ENCODE data around the gene IL36G. TPM values are rescaled to one million over a fixed set of nuclear protein-coding genes. Genes with fewer than 3 reads are reported as not detected.

IL36G gene
- total and polyA plus RNA-seq, 2 experiments from 2014 or later: not detected

DNA sequence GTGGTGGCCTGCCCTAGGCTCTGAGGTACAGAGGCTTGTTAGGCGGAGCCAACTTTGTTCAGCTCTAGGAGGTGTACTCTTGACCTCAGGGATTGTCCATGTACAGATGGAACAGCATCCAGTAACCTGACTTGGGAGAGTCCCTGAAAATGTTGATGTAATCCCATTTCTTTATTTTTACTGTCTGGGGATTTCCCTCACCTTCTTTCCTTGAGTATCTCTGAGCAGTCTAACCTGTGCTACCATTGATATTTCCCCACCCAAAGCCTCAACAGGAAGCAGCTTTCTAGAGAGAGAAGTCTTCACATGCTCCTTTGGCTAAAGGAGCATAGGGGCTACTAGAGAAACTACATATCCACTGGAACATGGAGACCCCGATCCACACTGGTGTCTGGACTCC lies 37.8 kb downstream of the IL36G start:
- Mint-ChIP-seq H3K9me3 (peaks cover 18% of the 10 kb centered on the region), H3K27me3 (ENCODE audit: insufficient read depth, low read depth, poor library complexity) (peaks cover 5% of the 10 kb centered on the region), H3K4me1 (no peaks in the 10 kb centered on the region; the same call in 2 of the 3 replicates), H3K36me3 (ENCODE audit: low read depth) (peaks cover 3% of the 10 kb centered on the region; the same call in 1 of the 3 replicates), H3K27ac (no peak overlapping the region), H3K4me3 (no peak overlapping the region)
- H3K4me1 ChIP-seq (ENCODE audit: insufficient read depth): no peaks in the 10 kb centered on the region
- no peak overlapping the region for H3K4me3 ChIP-seq
- H3K27ac ChIP-seq (ENCODE audit: low read depth): no peak overlapping the region
- DNase-seq (ENCODE audit: low spot score) (no peak), ATAC-seq (no peak)
- no peak overlapping the region for H2AFZ ChIP-seq
- H3K27me3 ChIP-seq (ENCODE audit: insufficient read depth): no peaks in the 10 kb centered on the region
- H4K20me1 ChIP-seq (replicated peaks; ENCODE audit: insufficient read depth): no peaks in the 10 kb centered on the region
- TF ChIP-seq ZNF331 (CRISPR knock-in tag; IDR thresholded peaks at IDR 0.05; ENCODE audit: low read depth) (no peak), POLR2AphosphoS5 (IDR thresholded peaks at IDR 0.05; ENCODE audit: low read depth) (no peak), EZH2phosphoT487 (IDR thresholded peaks at IDR 0.05; ENCODE audit: unreplicated experiment) (no peak), EZH2 (IDR thresholded peaks at IDR 0.05; ENCODE audit: low read depth, unreplicated experiment) (no peak), NANOG (IDR thresholded peaks at IDR 0.05; ENCODE audit: borderline replicate concordance) (no peak), CREB1 (CRISPR knock-in tag; IDR thresholded peaks at IDR 0.05; ENCODE audit: low read depth) (no peak), JUNB (IDR thresholded peaks at IDR 0.05; ENCODE audit: unreplicated experiment) (no peak), ZNF114 (CRISPR knock-in tag; IDR thresholded peaks at IDR 0.05) (no peak), STAT1 (IDR thresholded peaks at IDR 0.05; ENCODE audit: unreplicated experiment) (no peak)
- TF ChIP-seq, protein P1, sequence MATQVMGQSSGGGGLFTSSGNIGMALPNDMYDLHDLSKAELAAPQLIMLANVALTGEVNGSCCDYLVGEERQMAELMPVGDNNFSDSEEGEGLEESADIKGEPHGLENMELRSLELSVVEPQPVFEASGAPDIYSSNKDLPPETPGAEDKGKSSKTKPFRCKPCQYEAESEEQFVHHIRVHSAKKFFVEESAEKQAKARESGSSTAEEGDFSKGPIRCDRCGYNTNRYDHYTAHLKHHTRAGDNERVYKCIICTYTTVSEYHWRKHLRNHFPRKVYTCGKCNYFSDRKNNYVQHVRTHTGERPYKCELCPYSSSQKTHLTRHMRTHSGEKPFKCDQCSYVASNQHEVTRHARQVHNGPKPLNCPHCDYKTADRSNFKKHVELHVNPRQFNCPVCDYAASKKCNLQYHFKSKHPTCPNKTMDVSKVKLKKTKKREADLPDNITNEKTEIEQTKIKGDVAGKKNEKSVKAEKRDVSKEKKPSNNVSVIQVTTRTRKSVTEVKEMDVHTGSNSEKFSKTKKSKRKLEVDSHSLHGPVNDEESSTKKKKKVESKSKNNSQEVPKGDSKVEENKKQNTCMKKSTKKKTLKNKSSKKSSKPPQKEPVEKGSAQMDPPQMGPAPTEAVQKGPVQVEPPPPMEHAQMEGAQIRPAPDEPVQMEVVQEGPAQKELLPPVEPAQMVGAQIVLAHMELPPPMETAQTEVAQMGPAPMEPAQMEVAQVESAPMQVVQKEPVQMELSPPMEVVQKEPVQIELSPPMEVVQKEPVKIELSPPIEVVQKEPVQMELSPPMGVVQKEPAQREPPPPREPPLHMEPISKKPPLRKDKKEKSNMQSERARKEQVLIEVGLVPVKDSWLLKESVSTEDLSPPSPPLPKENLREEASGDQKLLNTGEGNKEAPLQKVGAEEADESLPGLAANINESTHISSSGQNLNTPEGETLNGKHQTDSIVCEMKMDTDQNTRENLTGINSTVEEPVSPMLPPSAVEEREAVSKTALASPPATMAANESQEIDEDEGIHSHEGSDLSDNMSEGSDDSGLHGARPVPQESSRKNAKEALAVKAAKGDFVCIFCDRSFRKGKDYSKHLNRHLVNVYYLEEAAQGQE (IDR thresholded peaks at IDR 0.05; ENCODE audit: unreplicated experiment): no peak
- TF ChIP-seq, protein P2, sequence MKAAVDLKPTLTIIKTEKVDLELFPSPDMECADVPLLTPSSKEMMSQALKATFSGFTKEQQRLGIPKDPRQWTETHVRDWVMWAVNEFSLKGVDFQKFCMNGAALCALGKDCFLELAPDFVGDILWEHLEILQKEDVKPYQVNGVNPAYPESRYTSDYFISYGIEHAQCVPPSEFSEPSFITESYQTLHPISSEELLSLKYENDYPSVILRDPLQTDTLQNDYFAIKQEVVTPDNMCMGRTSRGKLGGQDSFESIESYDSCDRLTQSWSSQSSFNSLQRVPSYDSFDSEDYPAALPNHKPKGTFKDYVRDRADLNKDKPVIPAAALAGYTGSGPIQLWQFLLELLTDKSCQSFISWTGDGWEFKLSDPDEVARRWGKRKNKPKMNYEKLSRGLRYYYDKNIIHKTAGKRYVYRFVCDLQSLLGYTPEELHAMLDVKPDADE (IDR thresholded peaks at IDR 0.05): no peak
- TF ChIP-seq, protein P3, sequence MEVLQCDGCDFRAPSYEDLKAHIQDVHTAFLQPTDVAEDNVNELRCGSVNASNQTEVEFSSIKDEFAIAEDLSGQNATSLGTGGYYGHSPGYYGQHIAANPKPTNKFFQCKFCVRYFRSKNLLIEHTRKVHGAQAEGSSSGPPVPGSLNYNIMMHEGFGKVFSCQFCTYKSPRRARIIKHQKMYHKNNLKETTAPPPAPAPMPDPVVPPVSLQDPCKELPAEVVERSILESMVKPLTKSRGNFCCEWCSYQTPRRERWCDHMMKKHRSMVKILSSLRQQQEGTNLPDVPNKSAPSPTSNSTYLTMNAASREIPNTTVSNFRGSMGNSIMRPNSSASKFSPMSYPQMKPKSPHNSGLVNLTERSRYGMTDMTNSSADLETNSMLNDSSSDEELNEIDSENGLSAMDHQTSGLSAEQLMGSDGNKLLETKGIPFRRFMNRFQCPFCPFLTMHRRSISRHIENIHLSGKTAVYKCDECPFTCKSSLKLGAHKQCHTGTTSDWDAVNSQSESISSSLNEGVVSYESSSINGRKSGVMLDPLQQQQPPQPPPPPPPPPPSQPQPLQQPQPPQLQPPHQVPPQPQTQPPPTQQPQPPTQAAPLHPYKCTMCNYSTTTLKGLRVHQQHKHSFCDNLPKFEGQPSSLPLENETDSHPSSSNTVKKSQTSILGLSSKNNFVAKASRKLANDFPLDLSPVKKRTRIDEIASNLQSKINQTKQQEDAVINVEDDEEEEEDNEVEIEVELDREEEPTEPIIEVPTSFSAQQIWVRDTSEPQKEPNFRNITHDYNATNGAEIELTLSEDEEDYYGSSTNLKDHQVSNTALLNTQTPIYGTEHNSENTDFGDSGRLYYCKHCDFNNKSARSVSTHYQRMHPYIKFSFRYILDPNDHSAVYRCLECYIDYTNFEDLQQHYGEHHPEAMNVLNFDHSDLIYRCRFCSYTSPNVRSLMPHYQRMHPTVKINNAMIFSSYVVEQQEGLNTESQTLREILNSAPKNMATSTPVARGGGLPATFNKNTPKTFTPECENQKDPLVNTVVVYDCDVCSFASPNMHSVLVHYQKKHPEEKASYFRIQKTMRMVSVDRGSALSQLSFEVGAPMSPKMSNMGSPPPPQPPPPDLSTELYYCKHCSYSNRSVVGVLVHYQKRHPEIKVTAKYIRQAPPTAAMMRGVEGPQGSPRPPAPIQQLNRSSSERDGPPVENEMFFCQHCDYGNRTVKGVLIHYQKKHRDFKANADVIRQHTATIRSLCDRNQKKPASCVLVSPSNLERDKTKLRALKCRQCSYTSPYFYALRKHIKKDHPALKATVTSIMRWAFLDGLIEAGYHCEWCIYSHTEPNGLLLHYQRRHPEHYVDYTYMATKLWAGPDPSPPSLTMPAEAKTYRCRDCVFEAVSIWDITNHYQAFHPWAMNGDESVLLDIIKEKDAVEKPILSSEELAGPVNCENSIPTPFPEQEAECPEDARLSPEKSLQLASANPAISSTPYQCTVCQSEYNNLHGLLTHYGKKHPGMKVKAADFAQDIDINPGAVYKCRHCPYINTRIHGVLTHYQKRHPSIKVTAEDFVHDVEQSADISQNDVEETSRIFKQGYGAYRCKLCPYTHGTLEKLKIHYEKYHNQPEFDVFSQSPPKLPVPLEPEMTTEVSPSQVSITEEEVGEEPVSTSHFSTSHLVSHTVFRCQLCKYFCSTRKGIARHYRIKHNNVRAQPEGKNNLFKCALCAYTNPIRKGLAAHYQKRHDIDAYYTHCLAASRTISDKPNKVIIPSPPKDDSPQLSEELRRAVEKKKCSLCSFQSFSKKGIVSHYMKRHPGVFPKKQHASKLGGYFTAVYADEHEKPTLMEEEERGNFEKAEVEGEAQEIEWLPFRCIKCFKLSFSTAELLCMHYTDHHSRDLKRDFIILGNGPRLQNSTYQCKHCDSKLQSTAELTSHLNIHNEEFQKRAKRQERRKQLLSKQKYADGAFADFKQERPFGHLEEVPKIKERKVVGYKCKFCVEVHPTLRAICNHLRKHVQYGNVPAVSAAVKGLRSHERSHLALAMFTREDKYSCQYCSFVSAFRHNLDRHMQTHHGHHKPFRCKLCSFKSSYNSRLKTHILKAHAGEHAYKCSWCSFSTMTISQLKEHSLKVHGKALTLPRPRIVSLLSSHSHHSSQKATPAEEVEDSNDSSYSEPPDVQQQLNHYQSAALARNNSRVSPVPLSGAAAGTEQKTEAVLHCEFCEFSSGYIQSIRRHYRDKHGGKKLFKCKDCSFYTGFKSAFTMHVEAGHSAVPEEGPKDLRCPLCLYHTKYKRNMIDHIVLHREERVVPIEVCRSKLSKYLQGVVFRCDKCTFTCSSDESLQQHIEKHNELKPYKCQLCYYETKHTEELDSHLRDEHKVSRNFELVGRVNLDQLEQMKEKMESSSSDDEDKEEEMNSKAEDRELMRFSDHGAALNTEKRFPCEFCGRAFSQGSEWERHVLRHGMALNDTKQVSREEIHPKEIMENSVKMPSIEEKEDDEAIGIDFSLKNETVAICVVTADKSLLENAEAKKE (CRISPR knock-in tag; IDR thresholded peaks at IDR 0.05): no peak
- TF ChIP-seq, protein P4, sequence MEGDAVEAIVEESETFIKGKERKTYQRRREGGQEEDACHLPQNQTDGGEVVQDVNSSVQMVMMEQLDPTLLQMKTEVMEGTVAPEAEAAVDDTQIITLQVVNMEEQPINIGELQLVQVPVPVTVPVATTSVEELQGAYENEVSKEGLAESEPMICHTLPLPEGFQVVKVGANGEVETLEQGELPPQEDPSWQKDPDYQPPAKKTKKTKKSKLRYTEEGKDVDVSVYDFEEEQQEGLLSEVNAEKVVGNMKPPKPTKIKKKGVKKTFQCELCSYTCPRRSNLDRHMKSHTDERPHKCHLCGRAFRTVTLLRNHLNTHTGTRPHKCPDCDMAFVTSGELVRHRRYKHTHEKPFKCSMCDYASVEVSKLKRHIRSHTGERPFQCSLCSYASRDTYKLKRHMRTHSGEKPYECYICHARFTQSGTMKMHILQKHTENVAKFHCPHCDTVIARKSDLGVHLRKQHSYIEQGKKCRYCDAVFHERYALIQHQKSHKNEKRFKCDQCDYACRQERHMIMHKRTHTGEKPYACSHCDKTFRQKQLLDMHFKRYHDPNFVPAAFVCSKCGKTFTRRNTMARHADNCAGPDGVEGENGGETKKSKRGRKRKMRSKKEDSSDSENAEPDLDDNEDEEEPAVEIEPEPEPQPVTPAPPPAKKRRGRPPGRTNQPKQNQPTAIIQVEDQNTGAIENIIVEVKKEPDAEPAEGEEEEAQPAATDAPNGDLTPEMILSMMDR (conservative IDR thresholded peaks at IDR 0.05; ENCODE audit: low read depth in 2 of 2): no peak
- H3K9me2 ChIP-seq (ENCODE audit: insufficient read depth): 0 out of 2 replicates have a peak, but pooled peaks cover 4% of the 10 kb centered on the region
- no peaks in the 10 kb centered on the region for H3K36me3 ChIP-seq (ENCODE audit: insufficient read depth)
- H3K4me2 ChIP-seq: no peak overlapping the region
- no peaks in the 10 kb centered on the region for H3K79me2 ChIP-seq (replicated peaks; ENCODE audit: insufficient read depth)
- H3F3A ChIP-seq (replicated peaks; ENCODE audit: low read depth): no peaks in the 10 kb centered on the region

Measured in GM23338 (cell line).